ENCODE data around the gene GOLGA6L26. TPM values are rescaled to one million over a fixed set of nuclear protein-coding genes. Genes with fewer than 3 reads are reported as not detected.
"Not testable (repeated sequence)": the region's sequence is repeated elsewhere in the genome, so short reads cannot be mapped to it uniquely, and the experiment has no call there.

GOLGA6L26 gene
- polyA plus RNA-seq, 3 donors = not detected

GRCh38 chr15:23304267-23304666, 29.7 kb downstream of the GOLGA6L26 start:
- peak overlapping the region; percentile 63 for H2AFZ ChIP-seq (ENCODE audit: insufficient read depth, low read depth, low read length, poor library complexity, severe bottlenecking)
- H4K20me1 ChIP-seq (ENCODE audit: insufficient read depth, low read length); H3K9me3 ChIP-seq (replicated peaks in 1 of 2; ENCODE audit: control insufficient read depth in 1 of 2, insufficient read depth in 1 of 2, low read length in 2 of 2); H3K27ac ChIP-seq (ENCODE audit: low read depth in 1 of 2, low read length in 2 of 2); H3K27me3 Mint-ChIP-seq (ENCODE audit: low read depth in 3 of 3); H3K27me3 ChIP-seq (ENCODE audit: control insufficient read depth in 2 of 2, insufficient read depth in 2 of 2, low read length in 2 of 2); H3K79me2 ChIP-seq (ENCODE audit: insufficient read depth, low read length); intact Hi-C loops (cut with micrococcal nuclease); H3K4me1 ChIP-seq (ENCODE audit: control insufficient read depth in 1 of 2, insufficient read depth in 2 of 2, low read length in 2 of 2); H3K9me3 Mint-ChIP-seq; DNase-seq: not testable (repeated sequence)
- peak overlapping the region; percentile 34 for H3K4me2 ChIP-seq (replicated peaks; ENCODE audit: extremely low read depth, low read length, poor library complexity, severe bottlenecking)
- H3K4me1 Mint-ChIP-seq = peaks cover 15% of the 10 kb centered on the region
- H3K4me3 ChIP-seq (replicated peaks in 1 of 3; ENCODE audit: low read depth in 2 of 3, low read length in 3 of 3) = peak overlapping the region; percentile 16 to 68 (median 34)
- peaks cover 0 to 14% of the 10 kb centered on the region in 2 donors for H3K36me3 ChIP-seq (replicated peaks in 1 of 2; ENCODE audit: control insufficient read depth in 1 of 2, insufficient read depth in 2 of 2, low read length in 2 of 2)
- WGBS (ENCODE audit: insufficient coverage) = no CpG with 5 or more reads among the region's 7 CpGs
- H3K9ac ChIP-seq (ENCODE audit: insufficient read depth, low read length, poor library complexity, severe bottlenecking) = peak overlapping the region; percentile 40
- peak overlapping the region in 5 of 7 donors; percentile 10 to 82 (median 68) for H3K27ac Mint-ChIP-seq
- peak overlapping the region; percentile 81 to 92 for H3K4me3 Mint-ChIP-seq
- peaks cover 10 to 29% of the 10 kb centered on the region in 2 donors for H3K36me3 Mint-ChIP-seq

DNA sequence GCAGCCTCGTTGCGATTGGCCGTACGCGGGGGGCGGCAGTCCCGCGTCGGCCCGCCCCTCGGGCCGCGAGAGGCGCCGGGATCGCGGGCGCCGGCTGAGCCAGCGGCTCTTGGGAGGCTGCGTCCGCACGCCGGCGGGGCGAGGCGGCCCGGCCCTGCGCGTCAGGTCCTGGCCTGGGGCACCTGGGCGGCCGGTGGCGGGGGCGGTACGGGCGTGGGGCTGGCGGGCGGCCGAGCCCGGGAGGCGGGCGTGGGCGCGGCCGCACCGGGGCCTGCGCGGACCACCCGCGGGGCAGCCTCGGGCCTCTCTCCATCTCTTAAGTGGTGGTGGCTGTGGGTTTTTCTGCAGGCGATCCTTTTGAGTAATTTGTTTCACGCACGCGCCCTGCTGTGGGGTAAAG, 30.3 kb downstream of the GOLGA6L26 start:
- H3K9ac ChIP-seq (ENCODE audit: insufficient read depth, low read length, poor library complexity, severe bottlenecking) = peak overlapping the region; percentile 40
- peak overlapping the region; percentile 63 for H2AFZ ChIP-seq (ENCODE audit: insufficient read depth, low read depth, low read length, poor library complexity, severe bottlenecking)
- H3K36me3 ChIP-seq (replicated peaks in 1 of 2; ENCODE audit: control insufficient read depth in 1 of 2, insufficient read depth in 2 of 2, low read length in 2 of 2); H3K9me3 Mint-ChIP-seq; H3K9me3 ChIP-seq (replicated peaks in 1 of 2; ENCODE audit: control insufficient read depth in 1 of 2, insufficient read depth in 1 of 2, low read length in 2 of 2); intact Hi-C loops (cut with micrococcal nuclease); H3K79me2 ChIP-seq (ENCODE audit: insufficient read depth, low read length); H3K27me3 ChIP-seq (ENCODE audit: control insufficient read depth in 2 of 2, insufficient read depth in 2 of 2, low read length in 2 of 2); DNase-seq; H3K4me1 ChIP-seq (ENCODE audit: control insufficient read depth in 1 of 2, insufficient read depth in 2 of 2, low read length in 2 of 2); H4K20me1 ChIP-seq (ENCODE audit: insufficient read depth, low read length); H3K27ac ChIP-seq (ENCODE audit: low read depth in 1 of 2, low read length in 2 of 2); H3K27me3 Mint-ChIP-seq (ENCODE audit: low read depth in 3 of 3): not testable (repeated sequence)
- Mint-ChIP-seq H3K36me3 (peaks cover 9 to 23% of the 10 kb centered on the region in 2 donors), H3K4me3 (peak overlapping the region; percentile 81 to 92), H3K4me1 (peaks cover 15% of the 10 kb centered on the region), H3K27ac (peak overlapping the region in 1 of 7 donors; percentile 82)
- peak overlapping the region; percentile 9 to 68 (median 34) for H3K4me3 ChIP-seq (replicated peaks in 1 of 3; ENCODE audit: low read depth in 2 of 3, low read length in 3 of 3)
- peak overlapping the region; percentile 34 for H3K4me2 ChIP-seq (replicated peaks; ENCODE audit: extremely low read depth, low read length, poor library complexity, severe bottlenecking)
- 1% methylated on average over 12 of the region's 55 CpGs for WGBS (ENCODE audit: insufficient coverage)

DNA sequence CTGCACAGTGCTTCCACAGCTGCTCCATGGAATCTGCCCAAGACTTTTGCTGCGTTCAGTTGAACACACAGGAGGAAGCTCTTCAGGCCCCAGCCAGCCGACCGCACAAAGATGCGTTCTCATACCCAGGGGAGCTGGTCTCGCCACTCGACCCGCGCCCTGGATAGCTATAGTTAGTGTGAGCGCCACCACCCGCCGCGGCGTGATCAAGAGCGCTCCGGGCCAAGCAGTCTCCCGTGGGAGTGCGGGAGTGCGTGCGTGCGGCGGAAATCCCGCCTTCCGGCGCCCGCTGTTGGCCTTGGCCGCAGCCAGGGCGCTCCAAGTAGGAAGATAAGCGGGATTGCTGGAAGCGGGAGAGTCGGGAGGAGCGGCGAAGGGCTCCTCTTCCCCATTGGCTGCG, 30.8 kb downstream of the GOLGA6L26 start:
- H3K9ac ChIP-seq (ENCODE audit: insufficient read depth, low read length, poor library complexity, severe bottlenecking); H3K9me3 Mint-ChIP-seq; H3K9me3 ChIP-seq (replicated peaks in 1 of 2; ENCODE audit: control insufficient read depth in 1 of 2, insufficient read depth in 1 of 2, low read length in 2 of 2); H3K79me2 ChIP-seq (ENCODE audit: insufficient read depth, low read length); H3K27me3 ChIP-seq (ENCODE audit: control insufficient read depth in 2 of 2, insufficient read depth in 2 of 2, low read length in 2 of 2); intact Hi-C loops (cut with micrococcal nuclease); H3K4me3 ChIP-seq (replicated peaks in 1 of 3; ENCODE audit: low read depth in 2 of 3, low read length in 3 of 3); H3K4me3 Mint-ChIP-seq; H4K20me1 ChIP-seq (ENCODE audit: insufficient read depth, low read length); H3K27ac ChIP-seq (ENCODE audit: low read depth in 1 of 2, low read length in 2 of 2); H3K27ac Mint-ChIP-seq; H3K4me1 ChIP-seq (ENCODE audit: control insufficient read depth in 1 of 2, insufficient read depth in 2 of 2, low read length in 2 of 2); H3K4me2 ChIP-seq (replicated peaks; ENCODE audit: extremely low read depth, low read length, poor library complexity, severe bottlenecking); H2AFZ ChIP-seq (ENCODE audit: insufficient read depth, low read depth, low read length, poor library complexity, severe bottlenecking); H3K27me3 Mint-ChIP-seq (ENCODE audit: low read depth in 3 of 3); DNase-seq; H3K36me3 ChIP-seq (replicated peaks in 1 of 2; ENCODE audit: control insufficient read depth in 1 of 2, insufficient read depth in 2 of 2, low read length in 2 of 2): not testable (repeated sequence)
- Mint-ChIP-seq H3K36me3 (peaks cover 7 to 22% of the 10 kb centered on the region in 2 donors), H3K4me1 (peaks cover 15% of the 10 kb centered on the region)
- WGBS (ENCODE audit: insufficient coverage) = no CpG with 5 or more reads among the region's 33 CpGs

Small RNAs within 50 kb of the gene (small RNA-seq; reads per million reads assigned to genes)
- not detected for gene RN7SL536P (ENCODE audit: insufficient read length, low read depth)

Other genes starting within 250 kb of the GOLGA6L26 start
- not detected for gene GOLGA6L1, start 197.4 kb downstream of the GOLGA6L26 start, polyA plus RNA-seq
- gene GOLGA8S, start 20.6 kb upstream of the GOLGA6L26 start, polyA plus RNA-seq = under 1 TPM in 1 of 3 donors, not detected in 2; 0.17 TPM
- not detected for gene GOLGA6L2, start 113.0 kb upstream of the GOLGA6L26 start, polyA plus RNA-seq
- under 1 TPM in 1 of 3 donors, not detected in 2; 0.33 TPM for gene MKRN3, start 231.5 kb upstream of the GOLGA6L26 start, polyA plus RNA-seq